Endothelial cell of umbilical vein (primary cell): Measurements from ENCODE around the gene ZFR2. TPM values are rescaled to one million over a fixed set of nuclear protein-coding genes. Genes with fewer than 3 reads are reported as not detected.

ENCODE experiments used
- BruUV-seq: library from RNA; stranded (reverse); fragments of 400-500 nt; replicated peaks from 2 replicates; lab custom pipeline; 2021; lab: Mats Ljungman, UMichigan
- CTCF ChIA-PET: fragments of 300-600, 350-600 bp; sonication (Branson Sonifier 250); formaldehyde crosslinking; loops from one replicate; lab custom pipeline; 2021; ENCODE audit warnings: antibody characterized with exemption, inconsistent platforms; lab: Charles Lee
- POLR2A ChIA-PET: fragments of 300-600, 350-600 bp; sonication (Branson Sonifier 250); formaldehyde crosslinking; loops from one replicate; lab custom pipeline; 2021; ENCODE audit warnings: antibody characterized with exemption, inconsistent platforms; lab: Charles Lee
- DNase-seq: peaks from one replicate; pipeline ENCODE4 v3.0.0-alpha.2; 2011; ENCODE audit warnings: low read depth, low spot score
- FAIRE-seq: peaks from 2 replicates; lab custom pipeline; 2011; peaks lifted over from hg19 to GRCh38; lab: Jason Lieb, UNC
- H2AFZ ChIP-seq: 2 replicates; pipeline ENCODE4 v1.6.0; 2012; ENCODE audit warnings: low read depth, low read length, control low read depth, inconsistent platforms
- H3K27ac ChIP-seq: 2 replicates; pipeline ENCODE4 v1.5.1; 2011; ENCODE audit warnings: low read depth, mild to moderate bottlenecking, control low read depth, low read length, moderate library complexity; ENCODE audit not compliant: insufficient read depth
- H3K27me3 ChIP-seq, 2 experiments: 2 replicates each; pipeline versions ENCODE4 v1.6.0 to v1.6.1; 2011; ENCODE audit warnings: low read length in 2 of 2, mixed read lengths in 1 of 2; ENCODE audit not compliant: control insufficient read depth in 2 of 2, insufficient read depth in 2 of 2
- H3K36me3 ChIP-seq, 2 experiments: 2 replicates in 1 of 2; 3 replicates in 1 of 2; pipeline ENCODE4 v1.5.1; 2011; ENCODE audit warnings: low read length in 2 of 2, mild to moderate bottlenecking in 1 of 2, moderate library complexity in 1 of 2; ENCODE audit not compliant: control insufficient read depth in 2 of 2, insufficient read depth in 2 of 2; ENCODE audit errors: extremely low read depth in 1 of 2
- H3K4me1 ChIP-seq: 3 replicates; pipeline ENCODE4 v1.5.1; 2011; ENCODE audit warnings: mild to moderate bottlenecking, low read length; ENCODE audit not compliant: control insufficient read depth, insufficient read depth; ENCODE audit errors: extremely low read depth
- H3K4me2 ChIP-seq: 2 replicates; pipeline ENCODE4 v1.6.1; 2011; ENCODE audit warnings: low read length, control low read depth, mixed read lengths; ENCODE audit not compliant: insufficient read depth
- H3K4me3 ChIP-seq, 3 experiments: fragments of 200-600 bp in 1 of 3; sonication (generic), shearing (Covaris generic) in 1 of 3; replicated peaks in 1 of 3; 2 replicates each; pipeline ENCODE4 v1.5.1; 2011 to 2016; ENCODE audit warnings: control low read depth in 3 of 3, low read length in 3 of 3, mild to moderate bottlenecking in 2 of 3, inconsistent platforms in 1 of 3, low read depth in 1 of 3, moderate library complexity in 1 of 3; ENCODE audit not compliant: insufficient read depth in 1 of 3
- H3K79me2 ChIP-seq: 2 replicates; pipeline ENCODE4 v1.6.0; 2012; ENCODE audit warnings: low read length, inconsistent platforms; ENCODE audit not compliant: control insufficient read depth, insufficient read depth
- H3K9ac ChIP-seq: replicated peaks from 2 replicates; pipeline ENCODE3; 2011; ENCODE audit warnings: low read length, control low read depth; ENCODE audit not compliant: insufficient read depth; ENCODE audit errors: extremely low read depth
- H3K9me1 ChIP-seq: replicated peaks from 3 replicates; pipeline ENCODE4 v1.6.0; 2011; ENCODE audit warnings: mild to moderate bottlenecking, low read length; ENCODE audit not compliant: control insufficient read depth, insufficient read depth; ENCODE audit errors: extremely low read depth
- H3K9me3 ChIP-seq: replicated peaks from 2 replicates; pipeline ENCODE4 v1.5.1; 2012; ENCODE audit warnings: low read length, inconsistent platforms; ENCODE audit not compliant: control insufficient read depth, insufficient read depth
- H4K20me1 ChIP-seq: replicated peaks from 2 replicates; pipeline ENCODE3; 2011; ENCODE audit warnings: mild to moderate bottlenecking, low read length; ENCODE audit not compliant: control insufficient read depth, insufficient read depth; ENCODE audit errors: extremely low read depth
- CTCF ChIP-seq, 2 donors: IDR thresholded peaks; 1 replicate in 1 of 2; 2 replicates in 1 of 2; pipeline ENCODE4 v1.5.1; 2011; ENCODE audit warnings: low read length in 2 of 2, mild to moderate bottlenecking in 2 of 2, moderate library complexity in 2 of 2, control low read depth in 1 of 2, inconsistent platforms in 1 of 2, low read depth in 1 of 2; ENCODE audit not compliant: insufficient read depth in 1 of 2; ENCODE audit errors: extremely low read depth in 1 of 2
- EZH2 ChIP-seq: IDR thresholded peaks from 2 replicates; pipeline ENCODE4 v1.6.1; 2012; ENCODE audit warnings: borderline replicate concordance, low read depth, mild to moderate bottlenecking, moderate library complexity, low read length, inconsistent platforms; ENCODE audit not compliant: severe bottlenecking
- FOS ChIP-seq: IDR thresholded peaks from 2 replicates; pipeline ENCODE4 v1.6.1; 2011; ENCODE audit warnings: mild to moderate bottlenecking, low read length, moderate library complexity, borderline replicate concordance; ENCODE audit not compliant: insufficient read depth
- GATA2 ChIP-seq: IDR thresholded peaks from 2 replicates; pipeline ENCODE4 v1.7.0; 2011; ENCODE audit warnings: low read depth, mild to moderate bottlenecking, moderate library complexity, mixed read lengths, low read length; ENCODE audit not compliant: insufficient read length, insufficient read depth
- JUN ChIP-seq: IDR thresholded peaks from 2 replicates; pipeline ENCODE4 v1.6.1; 2011; ENCODE audit warnings: borderline replicate concordance, low read depth; ENCODE audit not compliant: insufficient read length, insufficient read depth
- MYC ChIP-seq: IDR thresholded peaks from one replicate; pipeline ENCODE4 v1.6.1; 2011; ENCODE audit warnings: mild to moderate bottlenecking, low read depth, low read length
- POLR2A ChIP-seq: IDR thresholded peaks from 2 replicates; pipeline ENCODE4 v1.6.1; 2012; ENCODE audit warnings: low read depth, mild to moderate bottlenecking, control low read depth, low read length
- POLR2AphosphoS5 ChIP-seq: IDR thresholded peaks from 2 replicates; pipeline ENCODE4 v1.6.1; 2012; ENCODE audit warnings: low read depth, mild to moderate bottlenecking, control low read depth, low read length, moderate library complexity; ENCODE audit not compliant: insufficient read depth
- dilution Hi-C: fragments of 300-500 bp; cut with MboI; formaldehyde crosslinking; loops from one replicate; pipeline ENCODE4 v1.15.0; 2019; ENCODE audit warnings: low sequenced_read_pairs; ENCODE audit not compliant: extremely low pct_ligation_motif_present
- intact Hi-C: fragments of 100-400 bp; cut with micrococcal nuclease; formaldehyde crosslinking; loops from one replicate; pipeline ENCODE4 v1.10.0; 2022
- polyA plus RNA-seq, 4 experiments: library from polyadenylated mRNA; depleted of rRNA in 3 of 4; stranded (reverse) in 3 of 4; unstranded in 1 of 4; fragments of >200 nt; gene quantifications; 2 replicates each; pipeline versions ENCODE4 v1.2.1 to v1.2.3, GENCODE V29; 2011 to 2012; ENCODE audit warnings: missing spikeins in 1 of 4
- total RNA-seq: library from RNA; stranded (reverse); gene quantifications from 2 replicates; pipeline ENCODE4 v1.2.3, GENCODE V29; 2021
- TF ChIP-seq, protein P1 (sequence below): IDR thresholded peaks from 2 replicates; pipeline ENCODE4 v1.6.1; 2011; ENCODE audit not compliant: insufficient read depth, insufficient read length

Gene ZFR2
- total and polyA plus RNA-seq, 2 donors (not counting 3 experiments of a cell fraction or from before 2014, with no cell fraction given): not detected

- H3K4me2 ChIP-seq: no peak overlapping the region
- peaks cover 8 to 9% of the 10 kb centered on the region in 2 experiments for H3K27me3 ChIP-seq
- H3K27ac ChIP-seq: no peak overlapping the region
- TF ChIP-seq, protein P1, sequence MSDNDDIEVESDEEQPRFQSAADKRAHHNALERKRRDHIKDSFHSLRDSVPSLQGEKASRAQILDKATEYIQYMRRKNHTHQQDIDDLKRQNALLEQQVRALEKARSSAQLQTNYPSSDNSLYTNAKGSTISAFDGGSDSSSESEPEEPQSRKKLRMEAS: no peak
- TF ChIP-seq POLR2AphosphoS5 (no peak), MYC (no peak), POLR2A (no peak), EZH2 (no peak), FOS (no peak), JUN (no peak), CTCF (IDR thresholded peaks at IDR 0.05; ENCODE audit: extremely low read depth in 1 of 2, insufficient read depth in 1 of 2, low read depth in 1 of 2, low read length in 2 of 2) (no peak), GATA2 (no peak)
- H3K4me1 ChIP-seq: no peaks in the 10 kb centered on the region
- intact Hi-C loops: no loop called here
- H4K20me1 ChIP-seq: no peaks in the 10 kb centered on the region
- no TSS peak for BruUV-seq
- H3K36me3 ChIP-seq: no peaks in the 10 kb centered on the region
- no peaks in the 10 kb centered on the region for H3K79me2 ChIP-seq
- no peak overlapping the region for H3K9ac ChIP-seq
- H2AFZ ChIP-seq: no peak overlapping the region
- dilution Hi-C loops: no loop called here
- CTCF ChIA-PET: interaction anchor here (1.5 kb wide), 1 partner anchor 40 kb away, joined by 5 read pairs; no protein-coding TSS in a partner anchor
- H3K9me1 ChIP-seq: no peaks in the 10 kb centered on the region
- FAIRE-seq (no peak), DNase-seq (no peak)
- no peak overlapping the region for H3K4me3 ChIP-seq
- POLR2A ChIA-PET: no interaction called here
- peaks cover 2% of the 10 kb centered on the region for H3K9me3 ChIP-seq
Measured at GRCh38 chr19:3782330-3782729, 86.5 kb downstream of the ZFR2 start.
